ENCODE data around the gene SLC4A5.
"Not testable (repeated sequence)": the region's sequence is repeated elsewhere in the genome, so short reads cannot be mapped to it uniquely, and the experiment has no call there.

The SLC4A5 gene

GRCh38 chr2:74191596-74192380 is 151.4 kb downstream of the SLC4A5 start:
- no peak overlapping the region for H3K27ac ChIP-seq
- TF ChIP-seq, protein P1, sequence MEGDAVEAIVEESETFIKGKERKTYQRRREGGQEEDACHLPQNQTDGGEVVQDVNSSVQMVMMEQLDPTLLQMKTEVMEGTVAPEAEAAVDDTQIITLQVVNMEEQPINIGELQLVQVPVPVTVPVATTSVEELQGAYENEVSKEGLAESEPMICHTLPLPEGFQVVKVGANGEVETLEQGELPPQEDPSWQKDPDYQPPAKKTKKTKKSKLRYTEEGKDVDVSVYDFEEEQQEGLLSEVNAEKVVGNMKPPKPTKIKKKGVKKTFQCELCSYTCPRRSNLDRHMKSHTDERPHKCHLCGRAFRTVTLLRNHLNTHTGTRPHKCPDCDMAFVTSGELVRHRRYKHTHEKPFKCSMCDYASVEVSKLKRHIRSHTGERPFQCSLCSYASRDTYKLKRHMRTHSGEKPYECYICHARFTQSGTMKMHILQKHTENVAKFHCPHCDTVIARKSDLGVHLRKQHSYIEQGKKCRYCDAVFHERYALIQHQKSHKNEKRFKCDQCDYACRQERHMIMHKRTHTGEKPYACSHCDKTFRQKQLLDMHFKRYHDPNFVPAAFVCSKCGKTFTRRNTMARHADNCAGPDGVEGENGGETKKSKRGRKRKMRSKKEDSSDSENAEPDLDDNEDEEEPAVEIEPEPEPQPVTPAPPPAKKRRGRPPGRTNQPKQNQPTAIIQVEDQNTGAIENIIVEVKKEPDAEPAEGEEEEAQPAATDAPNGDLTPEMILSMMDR (IDR thresholded peaks at IDR 0.05) = no peak
- H3K36me3 ChIP-seq = no peaks in the 10 kb centered on the region
- H3K4me3 ChIP-seq (ENCODE audit: low read depth in 1 of 2, low read length in 1 of 2) = no peak overlapping the region
- H3K4me1 ChIP-seq (ENCODE audit: control insufficient read depth in 1 of 2, insufficient read depth in 1 of 2, low read depth in 1 of 2, low read length in 1 of 2) = peaks cover 0 to 3% of the 10 kb centered on the region in 2 experiments
- H3K9me3 ChIP-seq = no peaks in the 10 kb centered on the region
- no peaks in the 10 kb centered on the region for H3K27me3 ChIP-seq

GRCh38 chr2:74188696-74189095 is 154.5 kb downstream of the SLC4A5 start:
- Histone ChIP-seq H3K27me3 (no peaks in the 10 kb centered on the region), H3K36me3 (no peaks in the 10 kb centered on the region), H3K27ac (no peak overlapping the region), H3K4me1 (ENCODE audit: control insufficient read depth in 1 of 2, insufficient read depth in 1 of 2, low read depth in 1 of 2, low read length in 1 of 2) (peaks cover 23 to 27% of the 10 kb centered on the region in 2 experiments), H3K9me3 (no peaks in the 10 kb centered on the region), H3K4me3 (ENCODE audit: low read depth in 1 of 2, low read length in 1 of 2) (no peak overlapping the region)
- TF ChIP-seq, protein P1 (IDR thresholded peaks at IDR 0.05) = no peak

DNA sequence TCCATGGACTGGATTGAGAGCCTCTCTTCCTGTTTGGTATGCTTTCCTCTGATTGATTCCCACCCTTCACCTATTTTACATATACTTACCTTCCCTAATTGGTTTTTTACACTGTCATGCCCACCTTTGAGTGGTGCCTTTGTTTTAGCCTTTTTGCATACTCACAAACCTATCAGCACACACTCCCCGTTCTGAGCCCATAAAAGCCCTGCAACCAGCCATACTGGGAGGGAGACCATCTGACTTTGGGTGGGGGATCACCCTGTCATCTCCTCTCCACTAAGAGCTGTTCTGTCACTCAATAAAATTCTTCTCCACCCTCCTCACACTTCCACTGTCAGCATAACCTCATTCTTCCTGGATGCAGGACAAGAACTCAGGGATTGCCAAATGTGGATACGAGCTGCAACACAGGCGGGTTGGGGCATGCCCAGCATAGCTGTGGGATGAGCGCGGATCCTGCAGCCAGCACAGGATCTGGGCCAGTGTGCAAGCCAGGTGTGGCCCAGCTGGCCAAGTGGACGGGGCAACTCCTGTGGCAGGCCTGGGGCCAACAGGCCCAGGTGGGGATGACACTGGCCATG is 155.1 kb downstream of the SLC4A5 start:
- Histone ChIP-seq H3K36me3 (no peaks in the 10 kb centered on the region), H3K9me3 (no peaks in the 10 kb centered on the region), H3K27ac (no peak overlapping the region), H3K27me3 (no peaks in the 10 kb centered on the region), H3K4me3 (ENCODE audit: low read depth in 1 of 2, low read length in 1 of 2) (no peak overlapping the region), H3K4me1 (ENCODE audit: control insufficient read depth in 1 of 2, insufficient read depth in 1 of 2, low read depth in 1 of 2, low read length in 1 of 2) (peaks cover 23 to 27% of the 10 kb centered on the region in 2 experiments)
- TF ChIP-seq, protein P1 (IDR thresholded peaks at IDR 0.05) = no peak

- H3K4me3 ChIP-seq (ENCODE audit: low read depth in 1 of 2, low read length in 1 of 2) = peak overlapping the region in 1 of 2 experiments; percentile 58
- H3K36me3 ChIP-seq, H3K27me3 ChIP-seq, H3K9me3 ChIP-seq: not testable (repeated sequence)
- peaks cover 34 to 39% of the 10 kb centered on the region in 2 experiments for H3K4me1 ChIP-seq (ENCODE audit: control insufficient read depth in 1 of 2, insufficient read depth in 1 of 2, low read depth in 1 of 2, low read length in 1 of 2)
- H3K27ac ChIP-seq = peak overlapping the region; percentile 96
These were observed 156.5 kb downstream of the SLC4A5 start for GRCh38 chr2:74186706-74187105.

DNA sequence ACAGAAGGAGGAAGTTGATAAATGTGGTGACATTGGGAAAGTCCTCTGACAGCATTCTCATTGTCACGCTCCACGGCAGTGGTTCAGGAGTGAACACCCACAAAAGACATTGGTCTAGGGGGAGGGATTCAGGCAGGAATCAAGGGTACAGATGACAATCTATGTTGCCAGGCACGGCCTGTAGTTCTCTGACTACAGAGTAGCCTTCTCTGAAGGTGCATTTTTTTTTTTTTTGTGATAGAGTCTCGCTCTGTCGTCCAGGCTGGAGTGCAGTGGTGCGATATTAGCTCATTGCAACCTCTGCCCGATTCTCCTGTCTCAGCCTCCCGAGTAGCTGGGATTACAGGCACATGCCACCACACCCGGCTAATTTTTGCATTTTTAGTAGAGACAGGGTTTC is 157.2 kb downstream of the SLC4A5 start:
- TF ChIP-seq, protein P1 (IDR thresholded peaks at IDR 0.05) = no peak
- Histone ChIP-seq H3K4me1 (ENCODE audit: control insufficient read depth in 1 of 2, insufficient read depth in 1 of 2, low read depth in 1 of 2, low read length in 1 of 2) (peaks cover 40 to 46% of the 10 kb centered on the region in 2 experiments), H3K36me3 (no peaks in the 10 kb centered on the region), H3K9me3 (no peaks in the 10 kb centered on the region), H3K4me3 (ENCODE audit: low read depth in 1 of 2, low read length in 1 of 2) (peak overlapping the region; percentile 56 to 58), H3K27ac (peak overlapping the region; percentile 96), H3K27me3 (no peaks in the 10 kb centered on the region)

GRCh38 chr2:74183878-74184277 is 159.3 kb downstream of the SLC4A5 start:
- no peaks in the 10 kb centered on the region for H3K27me3 ChIP-seq
- no peaks in the 10 kb centered on the region for H3K9me3 ChIP-seq
- peak overlapping the region; percentile 96 for H3K27ac ChIP-seq
- H3K4me3 ChIP-seq (ENCODE audit: low read depth in 1 of 2, low read length in 1 of 2) = no peak overlapping the region
- no peaks in the 10 kb centered on the region for H3K36me3 ChIP-seq
- H3K4me1 ChIP-seq (ENCODE audit: control insufficient read depth in 1 of 2, insufficient read depth in 1 of 2, low read depth in 1 of 2, low read length in 1 of 2) = peaks cover 53 to 67% of the 10 kb centered on the region in 2 experiments
- TF ChIP-seq, protein P1 (IDR thresholded peaks at IDR 0.05) = no peak

Measured in neutrophil (primary cell).